Measurements from ENCODE around the gene DOCK6.
A peak's percentile ranks its signal among the peaks of the same experiment; 100 is the strongest.

Gene DOCK6

GRCh38 chr19:11265177-11265784, 3.0 kb upstream of the DOCK6 start:
- H3K4me3 ChIP-seq (ENCODE audit: low read depth, low read length) = no peak overlapping the region
- no peak for TF ChIP-seq CTCF (IDR thresholded peaks at IDR 0.05; ENCODE audit: borderline replicate concordance, insufficient read depth, low read depth, low read length)

- TF ChIP-seq CTCF (IDR thresholded peaks at IDR 0.05; ENCODE audit: borderline replicate concordance, insufficient read depth, low read depth, low read length) = no peak
- H3K4me3 ChIP-seq (ENCODE audit: low read depth, low read length) = no peak overlapping the region
These were observed 2.3 kb upstream of the DOCK6 start for GRCh38 chr19:11264452-11265176.

DNA sequence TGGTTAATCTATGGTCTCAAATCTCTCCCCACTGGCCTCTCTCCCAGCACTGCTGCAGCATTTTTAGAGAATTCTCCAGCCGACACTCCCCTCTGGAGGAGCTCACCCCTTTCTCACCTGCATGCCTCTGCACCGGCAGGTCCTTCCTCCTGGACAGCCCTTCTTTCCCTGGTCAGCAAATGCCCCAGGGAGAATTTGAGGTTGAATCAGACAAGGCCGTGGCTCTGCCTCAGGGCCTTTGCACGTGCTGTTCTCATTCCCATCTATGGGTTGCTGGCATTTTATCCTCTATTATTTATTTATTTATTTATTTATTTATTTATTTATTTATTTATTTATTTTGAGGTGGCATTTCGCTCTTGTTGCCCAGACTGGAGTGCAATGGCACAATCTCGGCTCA, 1.4 kb upstream of the DOCK6 start:
- no peak overlapping the region for H3K4me3 ChIP-seq (ENCODE audit: low read depth, low read length)

GRCh38 chr19:11261431-11261970, 823 bp downstream of the DOCK6 start:
- TF ChIP-seq CTCF (IDR thresholded peaks at IDR 0.05; ENCODE audit: borderline replicate concordance, insufficient read depth, low read depth, low read length) = no peak
- H3K4me3 ChIP-seq (ENCODE audit: low read depth, low read length) = peak overlapping the region; percentile 59

More for the DNA sequence above, 1.4 kb upstream of the DOCK6 start:
- no peak for TF ChIP-seq CTCF (IDR thresholded peaks at IDR 0.05; ENCODE audit: borderline replicate concordance, insufficient read depth, low read depth, low read length)

DNA sequence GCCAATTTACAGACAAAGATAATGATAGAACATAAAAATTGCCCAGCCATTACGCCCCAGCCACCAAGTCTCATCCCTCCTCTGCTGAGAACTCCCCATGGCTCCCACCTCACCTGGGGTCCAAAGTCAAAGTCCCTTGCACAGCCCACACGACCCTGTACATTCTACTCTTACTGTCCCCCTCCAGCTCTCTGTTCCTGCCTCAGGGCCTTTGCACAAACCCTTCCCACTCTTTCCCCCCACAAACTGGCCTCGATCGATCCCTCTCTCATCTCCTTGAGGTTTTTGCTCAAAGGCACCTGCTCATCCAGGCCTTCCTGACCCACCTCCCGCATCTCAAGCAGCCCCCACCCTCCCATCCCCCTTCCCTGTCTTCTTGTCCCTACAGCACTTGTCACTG, 1.3 kb downstream of the DOCK6 start:
- TF ChIP-seq CTCF (IDR thresholded peaks at IDR 0.05; ENCODE audit: borderline replicate concordance, insufficient read depth, low read depth, low read length) = no peak
- no peak overlapping the region for H3K4me3 ChIP-seq (ENCODE audit: low read depth, low read length)

DNA sequence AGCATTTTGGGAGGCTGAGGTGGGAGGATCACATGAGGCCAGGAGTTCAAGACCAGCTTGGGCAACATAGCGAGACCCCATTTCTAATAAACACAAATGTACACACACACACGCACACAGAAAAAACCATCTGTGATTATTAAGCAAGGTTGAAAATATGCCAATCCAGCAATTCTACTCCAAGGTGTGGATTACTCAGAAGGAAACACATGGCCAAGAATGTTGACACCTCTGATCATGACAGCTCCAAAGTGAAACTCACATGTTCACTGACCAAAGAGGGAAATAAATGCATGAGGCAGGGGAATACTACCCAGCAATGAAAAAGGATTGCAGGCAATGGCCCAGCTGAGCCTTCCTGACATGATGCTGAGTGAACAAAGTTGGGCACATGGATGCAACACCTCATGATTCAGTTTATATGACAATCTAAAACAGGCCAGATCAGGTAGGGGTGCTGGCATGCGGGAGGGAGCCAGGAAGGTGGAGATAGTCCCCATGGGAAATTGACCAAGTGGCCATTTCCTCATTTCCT, 4.4 kb downstream of the DOCK6 start:
- no peak overlapping the region for H3K4me3 ChIP-seq (ENCODE audit: low read depth, low read length)

More for the DNA sequence above, 4.4 kb downstream of the DOCK6 start:
- no peak for TF ChIP-seq CTCF (IDR thresholded peaks at IDR 0.05; ENCODE audit: borderline replicate concordance, insufficient read depth, low read depth, low read length)
